Panc1 (cell line): ENCODE data around the gene TLE3.

Experiments
- CTCF ChIP-seq: fragments of 450-650 bp; IDR thresholded peaks from 2 replicates; pipeline ENCODE4 v1.5.1; 2017; ENCODE audit warnings: mild to moderate bottlenecking
- POLR2AphosphoS5 ChIP-seq: IDR thresholded peaks from 2 replicates; pipeline ENCODE4 v1.6.1; 2012; ENCODE audit warnings: mild to moderate bottlenecking, low read depth, low read length, moderate library complexity
- REST ChIP-seq, 2 experiments: IDR thresholded peaks; 2 replicates each; pipeline ENCODE4 v1.6.1; 2011 to 2012; ENCODE audit warnings: low read depth in 2 of 2, control low read depth in 1 of 2, low read length in 1 of 2, mild to moderate bottlenecking in 1 of 2, moderate library complexity in 1 of 2; ENCODE audit not compliant: insufficient read depth in 1 of 2
- SIN3A ChIP-seq: IDR thresholded peaks from 2 replicates; pipeline ENCODE4 v1.6.1; 2012; ENCODE audit warnings: low read depth, mild to moderate bottlenecking, low read length, moderate library complexity, borderline replicate concordance; ENCODE audit not compliant: insufficient read depth
- TCF7L2 ChIP-seq: IDR thresholded peaks from 2 replicates; pipeline ENCODE4 v1.6.1; 2011; ENCODE audit warnings: mild to moderate bottlenecking, low read depth, low read length, inconsistent platforms

- TF ChIP-seq CTCF = no peak
- no peak for TF ChIP-seq POLR2AphosphoS5
- TF ChIP-seq REST (IDR thresholded peaks at IDR 0.05; ENCODE audit: insufficient read depth in 1 of 2, low read depth in 2 of 2, low read length in 1 of 2) = no peak
- no peak for TF ChIP-seq TCF7L2
- no peak for TF ChIP-seq SIN3A
These were observed 9.3 kb downstream of the TLE3 start for GRCh38 chr15:70088455-70088854.
